CD4-positive, alpha-beta T cell treated with Interleukin-6 for 4 hours (primary cell): ENCODE data around the gene S1PR1.
A peak's percentile ranks its signal among the peaks of the same experiment; 100 is the strongest.

ENCODE experiments used
- DNase-seq: peaks from one replicate; pipeline ENCODE4 v3.0.0-alpha.2; 2020; ENCODE audit warnings: mixed read lengths

The S1PR1 gene

DNA sequence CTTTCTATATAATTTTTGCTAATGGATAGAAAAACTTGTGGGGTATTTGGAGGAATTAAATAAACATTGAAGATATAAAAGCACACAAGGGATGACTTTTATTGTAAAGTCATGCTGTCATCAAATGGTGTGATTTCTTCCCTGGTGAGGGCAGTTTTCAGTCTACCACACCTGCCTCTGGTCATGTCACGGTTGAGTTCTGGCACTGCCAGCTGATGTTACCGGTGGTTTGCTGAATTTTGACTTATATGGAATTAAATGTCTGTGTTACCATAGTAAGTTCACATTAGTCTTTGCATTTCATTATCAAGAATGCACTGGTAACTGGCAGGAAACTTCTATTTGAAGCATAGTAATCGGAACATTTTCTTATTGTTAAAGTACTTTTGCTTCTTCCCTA lies 13.4 kb downstream of the S1PR1 start:
- DNase-seq, result no peak

DNA sequence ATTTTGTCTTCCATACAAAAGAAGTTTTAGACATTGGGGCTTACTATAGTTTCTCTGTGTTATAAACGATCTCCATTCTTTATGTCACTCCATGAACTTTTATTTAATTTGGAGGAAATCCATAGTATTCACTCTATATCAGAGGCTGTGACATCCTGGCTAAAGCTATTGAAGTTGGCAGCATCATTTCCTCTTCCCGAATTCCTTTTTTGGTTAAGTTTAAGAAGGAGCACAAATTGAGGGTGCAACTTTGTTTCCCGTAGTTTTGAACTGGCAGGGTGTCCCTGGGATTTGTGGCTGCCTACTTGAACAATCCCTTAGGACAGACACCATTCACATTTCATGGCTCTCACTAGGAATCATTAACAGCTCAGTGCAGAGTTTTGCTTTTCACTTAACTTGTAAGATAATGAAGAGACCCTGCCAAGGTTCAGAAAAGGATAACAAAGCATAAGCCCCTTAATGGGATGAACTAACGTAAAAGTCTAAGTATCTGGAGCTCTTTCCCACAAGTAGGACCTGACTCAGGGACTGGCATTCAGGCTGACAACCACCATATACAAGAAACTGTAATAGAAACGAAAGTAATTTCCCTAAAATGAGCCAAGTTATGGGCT lies 13.9 kb downstream of the S1PR1 start:
- DNase-seq, result no peak

DNA sequence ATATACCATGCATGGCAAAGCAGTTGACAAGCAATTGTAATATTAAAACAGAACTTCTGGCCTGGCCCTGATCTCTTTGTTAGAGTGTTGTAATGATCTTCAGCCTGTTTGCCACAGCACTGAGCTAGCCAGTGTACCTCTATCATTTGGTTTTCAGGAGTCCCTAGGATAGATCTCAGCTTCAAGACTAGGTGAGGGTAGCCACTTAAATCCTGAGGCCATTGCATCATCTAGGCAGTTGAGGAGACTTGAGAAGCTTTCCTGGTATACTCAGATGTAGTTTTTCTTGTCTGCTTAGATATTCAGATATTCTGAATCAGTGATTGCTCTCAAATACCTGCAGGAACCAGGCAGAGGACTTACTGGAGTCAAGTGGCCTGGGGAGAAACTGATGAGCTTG lies 14.7 kb downstream of the S1PR1 start:
- no peak for DNase-seq

DNA sequence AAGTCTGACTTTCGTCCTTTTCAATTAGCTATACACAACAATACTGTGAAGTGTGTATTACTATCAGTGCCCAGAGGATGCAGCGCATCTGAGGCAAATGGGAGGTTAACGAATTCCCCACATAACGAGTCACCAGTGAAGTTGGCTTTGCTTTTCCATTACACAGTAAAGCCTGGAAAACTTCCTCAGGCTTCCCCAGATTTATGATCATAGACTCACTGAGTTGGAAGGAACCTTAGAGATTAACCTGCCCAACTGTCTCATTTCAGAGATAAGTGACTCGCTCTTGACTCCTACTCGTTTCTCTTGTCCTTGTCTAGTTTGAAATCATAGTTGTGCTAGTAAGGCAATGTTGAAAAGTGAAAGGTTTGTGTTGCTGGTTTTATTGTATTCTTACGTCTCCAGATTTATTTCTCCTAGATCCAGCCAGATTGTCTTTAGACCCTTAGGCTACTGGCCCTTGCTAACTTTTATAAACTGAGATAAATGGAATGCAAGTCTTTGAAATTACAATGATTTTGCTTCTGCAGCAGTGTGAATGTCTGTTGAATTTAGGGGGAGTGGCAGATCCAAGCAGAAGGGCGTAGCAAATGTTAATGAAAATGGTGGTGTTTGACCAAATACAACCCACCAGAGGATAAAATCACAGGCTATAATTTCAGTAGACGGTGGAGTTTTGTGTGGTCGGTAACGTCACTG lies 17.3 kb downstream of the S1PR1 start:
- no peak for DNase-seq

DNA sequence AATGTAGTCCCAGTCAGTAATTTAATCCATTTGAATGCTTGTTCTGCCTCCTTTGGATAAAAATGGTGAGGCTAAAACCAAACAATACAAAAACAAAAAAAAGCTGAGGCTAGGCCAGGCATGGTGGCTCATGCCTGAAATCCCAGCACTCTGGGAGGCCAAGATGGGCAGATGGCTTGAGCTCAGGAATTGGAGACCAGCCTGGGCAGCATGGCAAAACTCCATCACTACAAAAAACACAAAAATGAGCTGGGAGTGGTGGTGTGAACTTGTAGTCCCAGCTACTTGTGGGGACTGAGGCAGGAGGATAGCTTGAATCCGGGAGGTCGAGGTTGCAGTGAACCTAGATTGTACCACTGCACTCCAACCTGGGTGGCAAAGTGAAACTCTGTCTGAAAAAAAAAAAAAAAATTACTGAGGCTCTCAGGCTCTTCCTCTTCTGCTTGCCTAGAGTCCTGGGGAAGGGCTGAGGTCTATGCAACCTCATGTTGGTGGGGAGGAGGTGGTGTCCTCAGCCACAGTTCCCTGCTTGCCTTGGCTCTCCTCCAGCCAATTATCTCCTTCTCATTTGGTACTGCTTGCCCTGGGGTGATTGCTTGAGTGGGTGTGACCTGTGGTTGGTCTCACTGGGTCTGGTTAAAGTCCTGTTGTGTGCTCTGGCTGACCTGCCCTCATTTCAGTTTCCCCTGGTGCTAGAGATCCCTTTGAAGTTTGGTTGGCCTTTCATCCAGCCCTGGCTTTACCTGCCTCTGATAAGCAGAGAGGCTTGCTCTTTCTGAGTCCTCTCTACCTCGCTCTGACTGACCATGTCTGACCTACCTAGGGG lies 20.9 kb downstream of the S1PR1 start:
- peak; percentile 50 for DNase-seq

DNA sequence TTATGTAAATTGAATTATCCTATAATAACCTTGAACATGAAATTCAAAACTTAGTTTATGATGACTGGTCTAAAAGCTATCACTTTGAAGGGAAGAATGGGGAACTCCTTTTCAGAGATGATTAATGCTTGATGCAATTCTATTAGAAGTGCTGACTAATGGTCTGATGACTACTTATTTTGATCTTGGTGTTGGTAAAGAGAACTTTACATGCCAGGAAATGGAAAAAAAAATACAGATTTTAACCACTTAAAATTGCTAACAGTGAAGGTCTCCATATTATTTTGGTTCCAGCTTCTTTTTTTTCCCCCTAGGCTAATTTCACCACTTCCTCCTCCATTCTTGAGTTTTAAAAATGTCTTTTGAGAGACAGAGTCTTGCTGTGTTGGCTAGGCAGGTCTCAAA lies 22.9 kb downstream of the S1PR1 start:
- DNase-seq, result no peak

DNA sequence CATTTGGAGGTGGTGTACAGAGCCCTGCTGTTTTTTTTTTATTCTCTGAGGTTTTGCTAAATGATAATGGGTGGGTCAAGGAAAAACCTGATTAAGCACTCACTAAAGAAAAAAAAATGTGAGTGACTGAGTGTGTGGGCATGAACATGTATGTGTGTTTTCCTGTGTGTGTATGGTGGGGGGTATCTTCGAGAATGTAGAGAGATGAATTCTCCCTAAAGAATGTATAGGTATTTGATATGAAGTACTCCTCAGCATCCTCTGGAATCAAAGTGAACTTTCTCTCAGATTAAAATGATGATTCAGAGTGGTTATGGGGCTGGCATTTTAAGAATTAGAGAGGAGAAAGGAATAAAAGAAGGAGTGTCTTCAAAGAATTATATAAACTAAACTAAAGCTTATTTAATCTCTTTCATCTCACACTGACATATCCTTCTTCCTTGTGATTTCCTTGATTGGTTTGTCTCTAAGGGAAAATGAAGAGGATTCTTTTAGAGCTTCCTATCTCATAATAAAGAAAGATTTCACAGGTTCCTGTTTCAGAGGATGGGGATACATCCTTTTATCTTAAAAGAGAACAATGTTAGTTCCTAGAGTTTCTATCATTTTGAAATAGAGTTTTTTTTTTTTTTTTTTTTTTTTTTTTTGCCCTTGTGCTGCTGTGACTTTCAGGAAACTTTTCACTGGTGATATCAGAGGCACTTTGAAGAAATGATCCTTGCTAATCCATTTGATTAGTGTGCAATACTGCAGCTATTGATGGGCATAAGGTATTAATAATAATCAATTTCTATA lies 23.9 kb downstream of the S1PR1 start:
- DNase-seq, result no peak

DNA sequence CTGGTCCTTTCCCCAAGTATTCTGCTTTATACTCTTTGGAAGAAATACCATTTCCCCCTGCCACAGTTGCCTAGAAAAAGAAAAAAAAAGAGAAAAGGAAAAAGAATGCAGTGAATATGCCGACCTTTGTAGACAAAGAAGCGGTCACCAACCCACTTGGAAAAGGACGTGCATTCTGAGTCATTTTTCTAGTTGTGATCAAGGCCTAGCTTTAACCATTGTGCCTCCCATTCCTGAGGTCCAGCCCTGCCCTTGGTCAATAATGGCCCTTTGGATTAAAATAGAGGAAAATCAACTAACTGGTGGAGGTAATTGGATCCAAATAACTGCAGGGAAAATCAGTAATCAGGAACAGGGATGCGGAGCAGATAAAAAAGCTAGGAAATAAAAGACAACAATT lies 24.8 kb downstream of the S1PR1 start:
- no peak for DNase-seq

DNA sequence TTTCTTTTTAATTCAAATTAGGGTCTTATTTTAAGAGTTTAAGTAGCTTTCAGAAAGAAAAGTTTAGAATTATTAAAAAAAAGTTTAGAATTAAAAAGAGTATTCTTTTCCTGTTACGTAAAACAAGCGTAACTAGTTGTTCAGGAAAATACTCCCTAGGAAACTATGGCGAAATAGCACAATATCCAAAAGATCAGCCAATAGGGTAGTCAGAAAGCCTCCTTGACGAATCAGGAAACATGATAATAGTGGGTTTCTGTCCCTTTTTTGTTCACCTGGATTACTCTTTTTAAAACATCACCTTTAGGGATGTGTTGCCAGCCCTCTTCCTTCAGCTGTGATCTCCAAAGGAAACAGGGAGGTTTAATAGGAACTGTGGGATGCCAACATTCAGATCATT lies 25.2 kb downstream of the S1PR1 start:
- no peak for DNase-seq

DNA sequence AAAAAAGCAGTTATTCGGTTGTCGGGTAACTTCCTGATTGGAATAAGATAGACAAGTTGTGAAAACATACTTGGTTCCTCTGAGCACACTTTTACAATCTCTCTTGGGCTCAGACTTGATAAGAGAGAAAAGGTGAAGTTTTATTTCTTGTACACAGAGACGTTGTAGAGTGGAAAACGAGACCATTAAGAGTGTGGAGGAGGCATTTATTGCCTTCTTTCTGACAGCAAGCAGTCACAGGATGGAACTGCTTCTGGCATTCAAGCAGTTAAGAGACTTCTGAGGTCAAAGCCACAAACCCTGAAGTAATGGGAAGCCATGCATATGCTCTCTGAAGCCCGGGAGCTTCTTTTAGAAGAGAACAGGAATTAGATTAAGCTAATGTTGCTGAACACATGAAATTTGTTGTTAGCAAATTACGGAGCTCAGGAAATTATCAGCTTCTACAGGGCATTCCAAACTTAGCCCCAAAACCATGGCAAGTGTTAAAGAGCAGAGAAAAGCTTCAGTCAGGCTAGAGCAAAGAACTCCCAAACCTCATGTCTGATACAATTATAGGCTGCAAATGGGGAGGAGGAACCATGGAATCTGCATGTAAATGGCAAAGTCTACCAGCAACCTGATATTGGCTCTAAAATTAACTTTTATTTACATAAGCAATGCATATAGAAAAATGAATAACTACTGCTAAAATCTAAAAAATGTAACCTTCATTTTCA lies 26.0 kb downstream of the S1PR1 start:
- peak; percentile 43 for DNase-seq

DNA sequence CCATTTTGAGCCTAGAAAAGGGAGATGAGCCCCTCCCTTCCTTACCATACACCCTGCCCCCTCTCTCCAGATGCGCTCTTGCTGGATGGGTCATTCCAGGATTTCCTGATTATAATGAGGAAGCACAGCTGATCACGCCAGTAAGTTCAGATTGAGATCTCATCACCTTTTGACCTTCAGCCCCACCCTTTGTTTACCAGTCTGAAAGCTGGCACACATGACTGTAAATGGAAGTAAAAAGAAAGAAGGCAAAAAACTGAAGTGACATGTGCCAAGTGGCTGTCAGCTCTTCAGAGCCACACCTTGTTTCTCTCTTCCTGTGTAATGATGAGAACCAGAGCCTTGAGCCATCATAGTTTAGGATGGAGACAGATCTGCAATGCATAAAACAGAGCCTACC lies 27.9 kb downstream of the S1PR1 start:
- DNase-seq, result peak; percentile 50

DNA sequence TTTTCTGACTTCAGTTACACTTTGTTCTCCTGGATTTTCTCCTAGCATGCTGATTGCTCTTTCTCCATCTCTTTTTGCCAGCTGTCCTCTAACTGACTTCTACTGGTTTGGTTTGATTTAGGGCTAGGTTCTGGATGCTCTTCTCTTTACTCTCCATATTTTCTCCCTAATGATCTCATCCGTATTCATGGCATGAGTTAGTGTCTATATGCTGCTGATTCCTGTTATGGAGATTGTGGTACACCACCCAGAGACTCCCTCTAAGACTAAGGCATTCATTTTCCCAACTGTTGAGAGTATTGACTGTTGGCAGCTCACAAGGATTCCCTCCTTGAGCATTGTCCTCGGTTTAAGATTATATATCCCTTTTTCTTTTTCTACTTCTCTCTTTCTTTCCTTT lies 28.9 kb downstream of the S1PR1 start:
- DNase-seq, result no peak

DNA sequence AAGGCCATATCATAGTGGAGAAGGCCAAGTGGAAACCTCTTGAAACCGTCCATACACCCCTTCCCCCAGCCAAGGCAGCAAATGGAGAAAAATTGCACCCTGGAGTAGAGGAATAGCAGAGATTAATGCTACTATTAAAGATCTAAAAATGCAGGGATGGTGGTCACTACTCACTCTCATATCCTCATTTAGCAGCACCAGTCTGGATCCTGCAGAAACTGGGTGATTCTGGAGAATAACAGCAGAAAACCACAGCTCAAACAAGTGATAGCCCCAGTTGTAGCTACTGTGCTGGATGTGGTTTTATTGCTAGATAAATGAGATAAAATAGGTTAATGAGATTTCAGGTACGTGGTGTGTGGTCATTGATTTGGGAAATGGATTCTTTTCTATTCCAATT lies 30.3 kb downstream of the S1PR1 start:
- DNase-seq, result no peak

DNA sequence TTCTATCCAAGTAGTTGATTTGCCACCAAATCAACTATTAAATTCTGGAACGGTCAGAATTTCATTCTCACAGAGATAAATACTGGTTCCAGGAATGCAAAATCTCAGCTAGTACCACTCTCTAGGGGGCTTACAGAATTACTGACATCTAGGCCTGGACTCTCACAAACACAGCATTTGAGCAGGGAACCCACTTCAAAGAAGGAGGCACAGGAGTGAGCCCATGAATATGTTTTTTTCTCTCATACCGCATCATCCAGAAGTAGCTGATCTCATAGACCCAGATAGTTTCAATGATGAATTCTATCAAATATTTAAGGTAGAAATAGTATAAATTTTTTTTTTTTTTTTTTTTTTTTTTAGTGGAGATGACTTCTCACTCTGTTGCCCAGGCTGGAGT lies 32.1 kb downstream of the S1PR1 start:
- DNase-seq, result no peak

DNA sequence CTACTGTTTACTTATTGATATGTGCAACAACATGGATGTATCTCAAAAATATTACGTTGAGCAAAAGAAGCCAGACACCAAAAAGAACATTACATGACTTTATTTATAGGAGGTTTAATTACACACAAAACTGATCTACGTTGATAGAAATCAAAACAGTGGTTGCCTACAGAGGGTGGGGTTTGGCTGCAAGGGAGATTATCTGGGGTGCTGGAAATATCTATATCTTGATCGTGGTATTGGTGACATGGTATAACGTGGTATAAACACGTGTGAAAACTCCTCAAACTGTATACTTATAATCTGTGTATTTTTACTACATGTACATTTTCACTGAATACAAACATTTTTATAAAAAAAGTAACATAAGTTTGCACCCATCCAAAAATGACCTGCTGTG lies 38.9 kb downstream of the S1PR1 start:
- no peak for DNase-seq

DNA sequence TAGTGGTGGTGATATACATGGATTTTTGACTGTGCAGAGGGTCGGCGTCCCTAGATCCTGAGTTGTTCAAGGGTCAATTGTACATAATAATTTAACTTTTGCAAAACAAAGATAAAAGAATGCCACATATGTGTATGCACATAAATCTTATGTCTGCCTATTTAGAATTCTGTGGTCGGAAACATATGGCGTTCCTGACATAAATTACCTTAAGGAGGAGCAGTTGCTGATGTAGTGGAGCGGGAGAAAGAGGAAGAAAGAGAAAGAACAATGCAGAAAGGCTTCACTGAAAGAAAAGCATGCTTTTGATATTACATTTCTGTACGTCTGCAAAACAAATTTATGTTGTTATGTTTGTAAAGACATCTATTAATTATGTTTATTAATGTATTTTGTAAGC lies 40.0 kb downstream of the S1PR1 start:
- no peak for DNase-seq

DNA sequence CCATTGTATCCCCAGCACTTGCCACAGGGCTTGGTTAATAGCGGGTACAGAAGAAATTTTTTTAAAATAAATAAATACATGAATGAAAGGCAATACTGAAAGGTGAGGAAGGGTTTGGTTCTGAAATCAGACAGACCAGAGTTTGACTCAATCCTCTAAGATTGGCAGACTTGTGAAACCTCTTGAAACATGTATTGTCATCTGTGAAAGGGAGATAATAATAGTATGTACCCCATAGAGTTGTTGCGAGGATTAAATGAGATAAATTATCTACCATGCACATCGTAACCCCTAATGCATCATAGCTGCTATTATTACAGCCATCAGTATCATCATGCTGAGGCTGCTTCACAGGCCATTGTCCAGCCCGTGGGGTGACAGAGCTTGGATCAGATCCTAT lies 41.4 kb downstream of the S1PR1 start:
- DNase-seq, result no peak

DNA sequence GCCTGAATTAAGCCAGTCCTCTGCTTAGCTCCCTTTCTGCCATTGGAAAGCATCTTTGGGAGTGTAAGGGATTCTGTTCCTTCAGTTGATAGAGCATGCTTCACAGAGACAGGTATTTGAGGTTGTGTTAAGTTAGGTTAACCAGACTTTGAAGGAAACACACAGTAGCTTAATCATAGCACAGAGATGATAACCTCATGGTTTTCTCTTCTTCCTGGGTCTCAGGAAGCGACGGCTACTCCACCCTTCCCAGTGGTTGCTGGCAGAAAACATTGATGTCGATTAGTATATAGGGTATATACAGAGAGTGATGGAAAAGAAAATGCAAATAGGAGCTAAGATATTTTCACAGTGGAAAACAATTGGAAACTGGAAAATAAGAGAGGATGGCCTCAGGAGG lies 42.0 kb downstream of the S1PR1 start:
- DNase-seq, result peak; percentile 62

DNA sequence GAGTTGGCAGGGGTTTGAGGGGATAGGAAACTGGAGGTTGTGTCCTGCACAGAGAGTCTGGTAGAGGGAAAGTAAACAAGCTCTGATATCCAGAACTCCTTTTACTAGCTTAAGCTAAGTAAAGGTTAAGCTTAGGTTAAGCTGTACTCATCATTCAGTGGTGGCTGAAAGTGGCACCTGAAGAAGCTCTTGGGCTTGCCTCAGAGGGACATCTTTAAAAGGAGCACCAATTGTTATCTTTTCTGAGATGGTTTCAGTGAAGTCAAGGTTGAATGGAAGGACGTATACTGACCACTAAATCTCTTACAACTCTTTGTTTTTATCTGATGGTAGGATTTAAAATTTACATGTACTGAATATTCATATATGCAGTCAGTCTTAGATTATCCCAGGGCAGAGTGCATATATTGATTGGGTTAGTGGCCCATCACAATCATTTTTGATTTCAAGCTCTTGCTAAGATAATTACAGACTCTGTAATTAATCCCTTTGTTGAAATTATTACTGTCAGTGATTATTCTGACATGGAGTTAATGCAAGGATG lies 43.3 kb downstream of the S1PR1 start:
- DNase-seq, result no peak

DNA sequence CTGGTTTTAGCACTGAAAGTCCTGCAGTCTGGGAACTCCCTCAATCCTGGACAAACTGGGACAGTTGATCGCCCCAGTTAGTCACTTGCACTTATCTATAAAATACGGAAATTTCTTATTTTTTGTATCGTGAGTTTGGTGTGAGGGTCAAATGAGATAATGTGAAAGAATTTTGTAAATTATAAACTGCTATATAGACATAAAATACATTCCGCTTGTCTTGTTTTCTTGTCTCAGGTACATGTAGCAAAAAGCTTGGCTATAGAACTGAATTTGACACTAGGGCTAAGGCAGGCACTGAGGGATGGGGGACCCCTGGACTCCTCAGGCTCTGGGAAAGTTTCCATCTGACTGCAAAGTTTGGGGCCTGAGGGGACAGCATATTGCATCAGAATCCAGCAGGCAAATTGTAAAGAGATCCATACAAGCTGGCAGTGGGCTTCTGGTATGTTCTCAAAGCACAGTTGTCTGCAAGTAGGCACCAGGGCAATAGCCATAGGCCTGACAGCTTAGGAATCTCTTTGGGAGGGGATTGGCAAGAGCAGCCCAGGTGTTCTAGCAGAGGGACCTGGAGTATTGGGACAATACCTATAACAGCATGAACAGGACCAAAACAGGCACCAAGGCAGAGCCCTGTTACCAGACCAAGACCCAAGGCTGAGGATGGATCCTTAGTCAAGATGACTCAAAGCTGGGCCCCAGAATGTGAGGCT lies 44.3 kb downstream of the S1PR1 start:
- DNase-seq, result no peak

DNA sequence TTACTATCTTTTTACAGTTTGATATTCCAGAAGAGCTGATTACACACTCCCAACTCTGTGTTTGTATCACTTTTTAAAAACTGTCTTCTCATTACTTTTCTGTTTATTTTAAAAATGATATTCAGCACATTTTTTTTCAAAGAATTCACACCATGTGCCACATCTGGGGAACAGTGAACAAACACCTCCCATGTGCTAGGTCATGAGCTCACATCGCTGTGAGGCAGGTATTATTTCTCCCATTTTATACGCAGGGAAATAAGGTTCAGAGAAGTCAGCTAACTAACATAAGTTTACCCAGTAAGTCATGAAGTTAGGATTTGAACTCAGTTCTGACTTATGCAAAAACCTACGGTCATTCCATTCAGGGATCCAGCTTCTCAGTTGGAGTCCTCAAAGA lies 44.9 kb downstream of the S1PR1 start:
- DNase-seq, result no peak
